DMS114 treated with DMSO at 0.1 percent for 48 hours (cell line): ENCODE data around the gene CPOX.

Experiments
- DNase-seq: peaks from one replicate; lab custom pipeline; 2025; ENCODE audit not compliant: unreplicated experiment; lab: John Stamatoyannopoulos, UW

Gene CPOX

GRCh38 chr3:98596541-98597500 is 3.4 kb upstream of the CPOX start:
- DNase-seq, result peak; percentile 32

GRCh38 chr3:98596087-98596486 is 2.7 kb upstream of the CPOX start:
- no peak for DNase-seq

- no peak for DNase-seq
These were observed 1.4 kb upstream of the CPOX start for GRCh38 chr3:98594628-98595324.

GRCh38 chr3:98592345-98592935 is 971 bp downstream of the CPOX start:
- DNase-seq, result no peak

GRCh38 chr3:98589331-98590036 is 3.9 kb downstream of the CPOX start:
- no peak for DNase-seq

- no peak for DNase-seq
These were observed 5.3 kb downstream of the CPOX start for GRCh38 chr3:98588065-98588464.

- no peak for DNase-seq
These were observed 5.8 kb downstream of the CPOX start for GRCh38 chr3:98587654-98588053.

- DNase-seq, result no peak
These were observed 8.9 kb downstream of the CPOX start for GRCh38 chr3:98584547-98584946.

- DNase-seq, result no peak
These were observed 9.6 kb downstream of the CPOX start for GRCh38 chr3:98583766-98584165.

- no peak for DNase-seq
These were observed 11.4 kb downstream of the CPOX start for GRCh38 chr3:98582042-98582441.

GRCh38 chr3:98581474-98581873 is 11.9 kb downstream of the CPOX start:
- no peak for DNase-seq

GRCh38 chr3:98580401-98581386 is 12.7 kb downstream of the CPOX start:
- DNase-seq, result no peak

- no peak for DNase-seq
These were observed 16.1 kb downstream of the CPOX start for GRCh38 chr3:98577178-98577895.

- DNase-seq, result no peak
These were observed 19.3 kb downstream of the CPOX start for GRCh38 chr3:98574132-98574531.

- peak; percentile 23 for DNase-seq
These were observed 20.2 kb downstream of the CPOX start for GRCh38 chr3:98573181-98573728.

- no peak for DNase-seq
These were observed 25.0 kb downstream of the CPOX start for GRCh38 chr3:98568402-98568801.

- no peak for DNase-seq
These were observed 25.6 kb downstream of the CPOX start for GRCh38 chr3:98567666-98568270.

GRCh38 chr3:98565843-98566242 is 27.6 kb downstream of the CPOX start:
- no peak for DNase-seq

GRCh38 chr3:98565237-98565643 is 28.2 kb downstream of the CPOX start:
- DNase-seq, result no peak
